ENCODE results near the gene TWF1.
"Not testable (repeated sequence)": the region's sequence is repeated elsewhere in the genome, so short reads cannot be mapped to it uniquely, and the experiment has no call there.

TWF1 gene

DNA sequence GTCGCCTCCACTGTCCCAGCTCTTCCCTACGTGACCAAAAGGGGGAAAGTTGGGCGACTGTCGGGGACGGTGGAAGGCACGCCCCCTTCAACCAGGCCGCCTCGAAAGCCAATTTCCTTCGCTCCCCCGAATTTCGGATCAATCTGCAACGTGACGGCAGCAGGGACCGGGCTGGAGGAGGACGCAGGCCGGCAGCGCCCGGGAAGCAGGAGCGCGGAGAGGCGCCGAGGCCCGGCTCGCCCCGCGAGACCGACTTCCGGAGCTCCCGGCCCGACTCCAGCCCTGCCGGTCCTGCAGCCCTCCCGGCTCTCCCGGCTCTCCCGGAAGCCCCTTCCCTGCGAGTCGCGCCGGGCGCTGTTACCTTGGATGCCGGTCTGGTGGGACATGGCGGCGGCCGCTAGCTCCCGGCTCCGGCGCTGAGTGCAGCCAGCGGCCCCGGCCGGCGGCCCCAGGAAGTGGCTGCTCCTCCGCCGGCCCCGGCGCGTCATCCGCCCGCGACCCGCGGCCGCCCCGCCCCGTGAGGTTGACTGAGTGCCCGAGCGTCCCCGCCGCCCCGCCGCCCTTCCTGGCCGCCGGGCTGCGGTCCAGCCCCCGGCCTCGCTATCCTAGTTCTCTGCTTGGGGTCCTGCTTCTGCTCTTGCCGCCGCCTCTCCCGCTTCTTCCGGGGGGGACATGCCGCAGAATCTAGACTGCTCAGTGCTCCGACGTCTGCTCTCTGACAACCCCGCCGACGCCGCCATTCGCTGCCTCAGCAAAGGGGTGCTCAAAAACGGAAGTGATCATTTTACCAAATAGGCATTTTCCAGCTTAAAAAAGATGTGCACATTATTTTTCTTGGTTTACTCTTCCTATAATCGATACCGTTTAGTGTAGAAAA lies at the start of gene TWF1:
TWF1 (minus strand) TSS at position 458 of the 877 bp plus-strand sequence; CDS start at position 386, 72 bp downstream.
- DNase-seq, result peak; percentile 79 to 86

DNA sequence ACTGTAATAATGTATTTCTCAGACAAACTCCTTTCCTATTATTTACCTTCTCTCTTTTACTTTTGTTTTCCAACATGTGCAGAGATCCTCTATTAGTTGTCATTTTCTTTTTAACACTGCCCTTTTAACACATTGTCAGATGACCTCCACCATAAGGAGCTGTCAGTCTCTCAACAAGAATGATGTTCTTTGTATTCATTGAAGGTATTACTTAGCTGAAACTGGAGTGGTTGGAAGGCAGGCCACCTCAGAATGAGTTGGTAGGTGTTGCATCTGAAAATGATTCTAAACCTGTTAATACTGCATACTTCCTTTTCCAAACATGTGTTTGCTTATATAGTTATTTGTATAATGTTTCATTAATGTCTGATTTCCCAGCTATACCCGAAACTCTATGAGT lies 46.6 kb upstream of the TWF1 start:
- DNase-seq, result no peak

DNA sequence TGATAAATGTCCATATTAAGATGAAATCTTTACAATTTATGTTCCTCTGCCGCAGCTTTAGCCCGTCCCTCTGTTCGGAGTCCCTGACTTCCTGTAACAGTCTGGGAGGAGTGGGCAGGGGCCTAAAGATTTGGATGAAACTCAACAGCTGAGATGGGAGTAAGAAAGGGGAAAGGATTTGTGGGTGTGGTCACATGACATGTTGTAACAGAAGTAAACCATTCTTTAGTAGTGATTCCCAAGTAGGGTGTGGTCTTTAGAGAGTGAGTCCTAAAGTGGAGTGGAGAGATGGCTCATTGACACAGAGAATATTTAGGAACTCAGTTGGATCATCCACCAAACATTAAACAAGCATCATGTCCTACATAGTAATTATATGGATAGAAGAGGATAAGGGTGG lies 42.7 kb upstream of the TWF1 start:
- no peak for DNase-seq

DNA sequence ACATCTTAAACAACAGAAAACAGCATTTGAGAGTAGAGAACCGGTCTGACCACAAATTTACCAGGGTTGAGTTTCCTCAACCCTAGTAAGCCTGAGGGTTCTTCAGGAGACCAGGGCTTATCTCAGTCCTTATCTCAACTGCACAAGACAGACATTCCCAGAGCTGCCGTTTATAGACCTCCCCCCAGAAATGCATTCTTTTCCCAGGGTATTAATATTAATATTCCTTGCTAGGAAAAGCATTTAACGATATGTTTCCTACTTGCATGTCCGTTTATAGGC lies 42.0 kb upstream of the TWF1 start:
- DNase-seq, result no peak

DNA sequence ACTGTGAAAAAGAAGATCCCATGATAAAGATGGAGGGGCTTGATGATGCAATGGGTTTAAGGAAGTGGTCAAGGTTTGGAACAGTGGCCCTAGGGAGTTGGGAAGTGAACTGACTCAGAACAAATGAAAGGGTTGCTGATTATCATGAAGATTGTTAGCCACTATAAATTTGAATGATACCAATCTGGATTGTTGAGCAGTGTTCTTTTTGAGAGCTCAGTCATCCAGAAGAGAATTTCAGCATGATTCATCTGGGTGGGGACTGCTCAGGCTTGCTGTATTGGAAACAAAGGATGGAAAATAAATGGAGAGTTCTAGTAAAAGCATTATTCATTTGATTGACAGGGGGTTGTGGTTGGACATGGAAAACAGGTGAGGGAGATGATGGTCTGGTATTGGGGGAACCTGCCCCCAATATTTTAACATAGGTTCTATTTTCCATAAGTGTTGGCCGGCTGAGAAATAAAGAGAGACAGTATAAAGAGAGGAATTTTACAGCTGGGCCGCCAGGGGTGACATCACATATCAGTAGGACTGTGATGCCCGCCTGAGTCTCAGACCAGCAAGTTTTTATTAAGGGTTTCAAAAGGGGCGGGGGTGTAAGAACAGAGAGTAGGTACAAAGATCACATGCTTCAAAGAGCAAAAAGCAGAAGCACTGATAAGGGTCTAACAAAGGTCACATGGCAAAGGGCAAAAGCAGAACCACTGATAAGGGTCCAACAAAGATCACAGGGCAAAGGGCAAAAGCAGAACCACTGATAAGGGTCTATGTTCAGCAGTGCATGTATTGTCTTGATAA lies 41.5 kb upstream of the TWF1 start:
- not testable (repeated sequence) for DNase-seq

DNA sequence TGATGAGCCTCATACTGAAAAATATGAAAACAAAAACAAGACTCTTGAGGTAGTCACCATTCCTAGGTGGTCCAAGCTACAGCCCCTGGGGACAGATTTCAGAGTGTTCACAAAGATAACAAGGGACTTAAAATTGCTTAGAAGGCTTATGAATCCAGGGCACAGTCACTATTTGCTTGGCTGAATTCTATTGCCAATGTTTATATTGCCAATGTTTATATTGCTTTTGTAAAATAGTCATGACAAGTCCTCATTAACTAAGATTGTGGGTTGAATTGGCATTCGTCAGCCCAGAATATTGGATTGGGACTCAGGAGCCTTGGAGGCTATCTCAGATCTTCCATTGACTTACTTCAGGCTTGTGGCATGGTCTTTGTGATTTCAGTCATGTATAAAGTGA lies 36.1 kb upstream of the TWF1 start:
- no peak for DNase-seq

GRCh38 chr12:43841253-43841652 lies 35.1 kb upstream of the TWF1 start:
- DNase-seq, result no peak

DNA sequence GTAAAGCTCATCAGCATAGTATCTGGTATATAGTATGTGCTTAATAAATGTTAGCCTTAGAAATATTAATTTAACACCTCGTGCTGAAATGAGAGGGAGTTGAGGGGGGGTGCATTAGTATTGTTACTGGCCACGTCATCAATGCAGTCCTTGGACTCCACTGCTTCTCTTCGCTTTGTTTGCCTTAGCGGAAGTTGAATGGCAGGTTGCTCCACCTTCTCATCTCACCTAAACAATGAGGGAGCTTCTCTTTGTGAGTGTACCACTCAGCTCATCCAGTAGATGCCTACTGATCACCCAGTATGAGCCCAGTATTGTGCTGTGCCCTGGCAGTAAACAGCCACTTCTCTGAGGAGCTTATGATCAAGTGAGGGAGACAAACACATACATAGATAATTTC lies 34.2 kb upstream of the TWF1 start:
- DNase-seq, result no peak

DNA sequence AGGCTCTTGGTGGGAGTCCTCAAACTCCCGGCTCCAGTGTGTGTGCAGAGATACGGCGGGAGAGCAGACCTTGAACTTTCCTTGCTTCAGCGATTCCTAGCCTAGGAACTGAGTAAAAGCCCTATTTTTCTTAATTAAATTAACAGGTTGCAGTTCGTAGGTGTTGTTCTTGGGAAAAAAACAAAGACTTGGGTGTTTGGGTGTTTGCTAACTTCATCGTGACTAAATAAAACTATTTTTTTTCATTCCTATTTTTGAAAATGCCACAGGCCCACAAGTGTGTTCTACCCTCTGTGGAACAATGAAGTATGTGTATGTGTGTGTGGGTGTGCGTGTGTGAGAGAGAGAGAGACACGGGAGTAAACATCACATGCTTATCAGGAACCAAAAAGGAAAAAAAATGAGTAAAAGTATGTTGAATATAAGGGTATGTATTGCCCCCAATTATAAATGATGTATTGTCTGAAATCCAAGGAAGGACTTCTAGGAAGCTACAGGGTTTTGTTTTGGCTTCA lies 30.4 kb upstream of the TWF1 start:
- peak; percentile 3 to 40 for DNase-seq

DNA sequence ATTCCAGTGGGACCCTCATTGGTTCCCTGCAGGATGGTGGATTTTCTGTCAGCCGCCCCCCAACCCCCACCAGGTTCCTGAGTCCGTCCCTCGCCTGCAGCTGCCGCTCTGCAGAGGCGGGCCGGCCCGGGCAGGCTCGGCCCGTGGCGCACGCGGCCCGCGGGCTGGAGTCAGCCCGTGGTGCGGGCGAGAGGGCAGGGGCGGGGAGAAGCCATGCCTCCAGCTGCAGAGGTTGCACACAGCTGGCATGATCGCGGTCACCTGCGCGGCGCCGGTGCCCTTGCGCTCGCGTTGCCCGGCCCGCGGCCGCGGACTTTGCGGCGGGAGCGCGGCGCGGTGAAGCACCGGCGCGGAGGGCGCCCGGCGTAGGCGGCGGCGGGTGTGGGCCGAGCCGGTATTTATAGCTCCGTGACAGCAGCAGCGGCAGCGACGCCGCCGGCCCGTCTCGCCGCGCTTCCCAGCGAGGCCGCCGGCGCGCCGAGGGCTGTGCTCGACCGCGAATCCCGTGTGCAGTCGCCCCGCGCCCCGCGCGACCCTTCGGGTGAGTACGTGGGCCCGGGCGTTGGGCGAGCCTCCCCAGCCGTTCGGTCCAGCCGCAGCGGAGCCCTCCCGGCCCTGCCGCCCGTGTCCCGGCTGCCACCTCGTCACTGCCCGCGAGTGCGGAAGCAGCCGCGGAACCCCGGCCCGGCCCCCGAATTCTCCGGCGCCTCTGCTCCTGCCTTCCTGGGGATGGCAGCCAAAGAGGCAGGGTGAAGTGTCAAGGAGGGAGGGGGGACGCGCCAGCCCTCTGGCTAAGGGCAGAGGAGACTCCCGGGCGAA lies 29.7 kb upstream of the TWF1 start, which contains the start of gene TMEM117:
TMEM117 (plus strand) TSS at position 426 of the 819 bp plus-strand sequence.
- DNase-seq, result peak; percentile 47 to 68

GRCh38 chr12:43835264-43835655 lies 29.1 kb upstream of the TWF1 start:
- peak in 1 of 2 donors; percentile 8 for DNase-seq

DNA sequence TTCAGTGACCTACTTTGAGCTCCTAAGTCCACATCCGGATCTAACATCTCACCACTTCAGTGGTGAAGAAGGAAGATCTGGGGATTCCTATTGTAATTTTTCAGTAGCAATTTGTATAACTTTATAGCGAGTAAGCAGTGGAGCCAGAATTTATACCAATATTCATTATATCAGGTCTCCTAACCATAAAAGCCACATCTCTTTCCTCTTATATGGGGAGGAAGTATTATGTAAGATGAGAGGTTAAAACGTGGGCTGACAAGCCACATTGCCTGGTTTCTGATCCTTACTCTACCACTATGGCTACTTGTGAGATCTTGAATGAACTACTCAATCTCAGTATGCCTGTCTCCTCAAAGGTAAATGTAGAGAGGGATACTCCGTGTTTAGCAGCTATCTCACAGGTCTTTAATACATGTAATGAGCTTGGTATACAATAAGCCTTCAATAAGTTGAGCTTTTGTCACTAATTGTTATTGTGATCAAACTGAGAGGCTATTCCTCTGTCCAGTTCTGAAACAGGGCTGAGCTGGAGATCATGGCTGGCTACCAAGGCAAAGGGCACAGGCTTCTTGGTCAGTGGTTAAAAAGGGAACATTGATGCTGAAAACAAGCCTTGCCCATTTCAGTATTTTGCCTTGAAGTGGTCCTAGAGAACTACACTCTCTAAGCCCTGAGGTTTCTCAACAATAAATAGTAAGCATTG lies 26.5 kb upstream of the TWF1 start:
- DNase-seq, result peak in 1 of 2 donors; percentile 32

- DNase-seq, result no peak
Observed at GRCh38 chr12:43827093-43827492, 21.0 kb upstream of the TWF1 start.

DNA sequence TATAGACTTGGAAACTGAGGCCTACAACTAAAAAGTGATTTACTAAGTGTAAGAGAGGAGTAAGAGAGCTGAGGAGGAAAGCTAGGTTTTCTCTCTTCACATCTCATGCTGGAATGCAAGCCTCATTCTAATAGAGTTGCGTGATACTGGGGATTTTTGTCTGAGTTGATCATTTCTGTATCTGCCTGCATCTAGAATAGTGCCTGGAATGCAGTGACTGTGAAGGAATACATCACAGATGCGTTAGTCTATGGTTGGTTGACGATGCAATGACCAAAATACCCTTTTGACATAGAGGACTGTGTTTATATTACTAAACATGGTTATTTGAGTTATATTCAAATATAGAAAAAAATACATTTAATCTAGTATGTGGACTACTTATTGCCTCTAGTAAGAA lies 20.6 kb upstream of the TWF1 start:
- no peak for DNase-seq

DNA sequence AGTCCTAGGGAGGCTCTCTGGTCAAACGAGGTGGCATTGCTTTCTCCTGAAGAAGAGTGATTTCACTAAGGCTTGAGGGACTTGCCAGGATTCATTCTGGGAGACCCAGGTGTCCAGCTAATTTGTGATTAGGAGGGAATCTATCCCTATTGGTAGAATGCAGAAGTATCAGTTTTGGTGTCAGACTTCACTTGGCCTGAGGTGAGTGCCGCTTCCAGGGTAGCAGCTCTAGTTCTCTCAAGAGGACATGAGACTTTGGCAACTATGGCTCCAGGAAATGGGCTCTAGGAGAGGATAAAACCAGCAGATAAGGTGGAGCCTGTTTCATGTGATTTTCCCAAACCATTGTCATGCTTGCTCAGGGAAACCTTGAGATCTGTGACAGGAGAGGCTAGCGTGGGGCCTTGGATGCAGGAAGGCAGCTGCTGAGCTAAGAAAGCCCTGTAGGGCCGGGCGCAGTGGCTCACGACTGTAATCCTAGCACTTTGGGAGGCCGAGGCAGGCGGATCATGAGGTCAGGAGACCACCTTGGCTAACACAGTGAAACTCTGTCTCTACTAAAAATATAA lies 18.2 kb upstream of the TWF1 start:
- DNase-seq, result no peak

- no peak for DNase-seq
Observed at GRCh38 chr12:43816168-43816567, 10.1 kb upstream of the TWF1 start.

DNA sequence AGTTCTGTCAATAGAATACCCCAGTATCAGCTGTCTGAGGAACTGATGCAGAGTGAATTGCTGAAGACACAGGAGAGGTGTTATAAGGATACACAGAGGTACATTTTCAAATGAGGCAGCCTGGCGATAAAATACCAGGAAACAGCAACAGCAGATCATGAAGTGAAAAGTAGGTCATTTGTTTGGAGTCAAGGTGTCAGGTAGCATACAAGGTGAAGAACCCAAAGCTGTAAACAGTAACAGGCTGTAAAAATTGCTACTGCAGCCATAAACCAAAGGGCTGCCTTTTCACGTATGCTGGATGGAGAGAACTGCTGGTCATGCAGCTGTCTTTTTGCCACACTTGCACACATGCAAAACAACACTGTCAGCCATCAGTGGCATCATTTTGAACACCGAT lies 9.3 kb upstream of the TWF1 start:
- no peak for DNase-seq

- DNase-seq, result no peak
Observed at GRCh38 chr12:43812926-43813325, 6.8 kb upstream of the TWF1 start.

GRCh38 chr12:43812057-43812456 lies 5.9 kb upstream of the TWF1 start:
- DNase-seq, result no peak

- DNase-seq, result no peak
Observed at GRCh38 chr12:43807386-43807785, 1.3 kb upstream of the TWF1 start.

DNA sequence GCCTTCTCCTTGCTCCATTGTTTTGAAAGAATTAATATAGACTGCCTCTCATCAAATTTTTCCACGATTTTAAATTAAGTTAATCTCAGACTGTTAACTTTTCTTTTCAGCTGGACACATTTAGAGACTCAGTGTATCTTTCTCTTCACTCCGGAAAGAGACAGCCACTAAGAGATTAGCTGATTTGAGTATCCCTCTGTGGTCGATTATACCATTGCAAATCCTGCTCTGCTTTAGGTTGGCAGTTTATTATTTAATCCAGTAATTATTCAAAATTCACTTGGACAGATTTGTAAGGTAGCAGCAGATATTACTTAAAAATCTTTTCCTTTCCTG lies 588 bp upstream of the TWF1 start:
- no peak for DNase-seq

Data from CD4-positive, alpha-beta T cell treated with Interferon alpha-2 for 1 hour (primary cell).